Endothelial cell of umbilical vein (primary cell): ENCODE measurements around the gene ITSN2. TPM values are rescaled to one million over a fixed set of nuclear protein-coding genes. Genes with fewer than 3 reads are reported as not detected.

Experiments used
- BruUV-seq: library from RNA; stranded (reverse); fragments of 400-500 nt; replicated peaks from 2 replicates; lab custom pipeline; 2021; lab: Mats Ljungman, UMichigan
- CTCF ChIA-PET: fragments of 300-600, 350-600 bp; sonication (Branson Sonifier 250); formaldehyde crosslinking; loops from one replicate; lab custom pipeline; 2021; ENCODE audit warnings: antibody characterized with exemption, inconsistent platforms; lab: Charles Lee
- POLR2A ChIA-PET: fragments of 300-600, 350-600 bp; sonication (Branson Sonifier 250); formaldehyde crosslinking; loops from one replicate; lab custom pipeline; 2021; ENCODE audit warnings: antibody characterized with exemption, inconsistent platforms; lab: Charles Lee
- DNase-seq: peaks from one replicate; pipeline ENCODE4 v3.0.0-alpha.2; 2011; ENCODE audit warnings: low read depth, low spot score
- FAIRE-seq: peaks from 2 replicates; lab custom pipeline; 2011; peaks lifted over from hg19 to GRCh38; lab: Jason Lieb, UNC
- H2AFZ ChIP-seq: 2 replicates; pipeline ENCODE4 v1.6.0; 2012; ENCODE audit warnings: low read depth, low read length, control low read depth, inconsistent platforms
- H3K27ac ChIP-seq: 2 replicates; pipeline ENCODE4 v1.5.1; 2011; ENCODE audit warnings: low read depth, mild to moderate bottlenecking, control low read depth, low read length, moderate library complexity; ENCODE audit not compliant: insufficient read depth
- H3K27me3 ChIP-seq, 2 experiments: 2 replicates each; pipeline versions ENCODE4 v1.6.0 to v1.6.1; 2011; ENCODE audit warnings: low read length in 2 of 2, mixed read lengths in 1 of 2; ENCODE audit not compliant: control insufficient read depth in 2 of 2, insufficient read depth in 2 of 2
- H3K36me3 ChIP-seq, 2 experiments: 2 replicates in 1 of 2; 3 replicates in 1 of 2; pipeline ENCODE4 v1.5.1; 2011; ENCODE audit warnings: low read length in 2 of 2, mild to moderate bottlenecking in 1 of 2, moderate library complexity in 1 of 2; ENCODE audit not compliant: control insufficient read depth in 2 of 2, insufficient read depth in 2 of 2; ENCODE audit errors: extremely low read depth in 1 of 2
- H3K4me1 ChIP-seq: 3 replicates; pipeline ENCODE4 v1.5.1; 2011; ENCODE audit warnings: mild to moderate bottlenecking, low read length; ENCODE audit not compliant: control insufficient read depth, insufficient read depth; ENCODE audit errors: extremely low read depth
- H3K4me2 ChIP-seq: 2 replicates; pipeline ENCODE4 v1.6.1; 2011; ENCODE audit warnings: low read length, control low read depth, mixed read lengths; ENCODE audit not compliant: insufficient read depth
- H3K4me3 ChIP-seq, 3 experiments: fragments of 200-600 bp in 1 of 3; sonication (generic), shearing (Covaris generic) in 1 of 3; replicated peaks in 1 of 3; 2 replicates each; pipeline ENCODE4 v1.5.1; 2011 to 2016; ENCODE audit warnings: control low read depth in 3 of 3, low read length in 3 of 3, mild to moderate bottlenecking in 2 of 3, inconsistent platforms in 1 of 3, low read depth in 1 of 3, moderate library complexity in 1 of 3; ENCODE audit not compliant: insufficient read depth in 1 of 3
- H3K79me2 ChIP-seq: 2 replicates; pipeline ENCODE4 v1.6.0; 2012; ENCODE audit warnings: low read length, inconsistent platforms; ENCODE audit not compliant: control insufficient read depth, insufficient read depth
- H3K9ac ChIP-seq: replicated peaks from 2 replicates; pipeline ENCODE3; 2011; ENCODE audit warnings: low read length, control low read depth; ENCODE audit not compliant: insufficient read depth; ENCODE audit errors: extremely low read depth
- H3K9me1 ChIP-seq: replicated peaks from 3 replicates; pipeline ENCODE4 v1.6.0; 2011; ENCODE audit warnings: mild to moderate bottlenecking, low read length; ENCODE audit not compliant: control insufficient read depth, insufficient read depth; ENCODE audit errors: extremely low read depth
- H3K9me3 ChIP-seq: replicated peaks from 2 replicates; pipeline ENCODE4 v1.5.1; 2012; ENCODE audit warnings: low read length, inconsistent platforms; ENCODE audit not compliant: control insufficient read depth, insufficient read depth
- H4K20me1 ChIP-seq: replicated peaks from 2 replicates; pipeline ENCODE3; 2011; ENCODE audit warnings: mild to moderate bottlenecking, low read length; ENCODE audit not compliant: control insufficient read depth, insufficient read depth; ENCODE audit errors: extremely low read depth
- CTCF ChIP-seq, 2 donors: IDR thresholded peaks; 1 replicate in 1 of 2; 2 replicates in 1 of 2; pipeline ENCODE4 v1.5.1; 2011; ENCODE audit warnings: low read length in 2 of 2, mild to moderate bottlenecking in 2 of 2, moderate library complexity in 2 of 2, control low read depth in 1 of 2, inconsistent platforms in 1 of 2, low read depth in 1 of 2; ENCODE audit not compliant: insufficient read depth in 1 of 2; ENCODE audit errors: extremely low read depth in 1 of 2
- EZH2 ChIP-seq: IDR thresholded peaks from 2 replicates; pipeline ENCODE4 v1.6.1; 2012; ENCODE audit warnings: borderline replicate concordance, low read depth, mild to moderate bottlenecking, moderate library complexity, low read length, inconsistent platforms; ENCODE audit not compliant: severe bottlenecking
- FOS ChIP-seq: IDR thresholded peaks from 2 replicates; pipeline ENCODE4 v1.6.1; 2011; ENCODE audit warnings: mild to moderate bottlenecking, low read length, moderate library complexity, borderline replicate concordance; ENCODE audit not compliant: insufficient read depth
- GATA2 ChIP-seq: IDR thresholded peaks from 2 replicates; pipeline ENCODE4 v1.7.0; 2011; ENCODE audit warnings: low read depth, mild to moderate bottlenecking, moderate library complexity, mixed read lengths, low read length; ENCODE audit not compliant: insufficient read length, insufficient read depth
- JUN ChIP-seq: IDR thresholded peaks from 2 replicates; pipeline ENCODE4 v1.6.1; 2011; ENCODE audit warnings: borderline replicate concordance, low read depth; ENCODE audit not compliant: insufficient read length, insufficient read depth
- MAX ChIP-seq: IDR thresholded peaks from 2 replicates; pipeline ENCODE4 v1.6.1; 2011; ENCODE audit not compliant: insufficient read depth, insufficient read length
- MYC ChIP-seq: IDR thresholded peaks from one replicate; pipeline ENCODE4 v1.6.1; 2011; ENCODE audit warnings: mild to moderate bottlenecking, low read depth, low read length
- POLR2A ChIP-seq: IDR thresholded peaks from 2 replicates; pipeline ENCODE4 v1.6.1; 2012; ENCODE audit warnings: low read depth, mild to moderate bottlenecking, control low read depth, low read length
- POLR2AphosphoS5 ChIP-seq: IDR thresholded peaks from 2 replicates; pipeline ENCODE4 v1.6.1; 2012; ENCODE audit warnings: low read depth, mild to moderate bottlenecking, control low read depth, low read length, moderate library complexity; ENCODE audit not compliant: insufficient read depth
- dilution Hi-C: fragments of 300-500 bp; cut with MboI; formaldehyde crosslinking; loops from one replicate; pipeline ENCODE4 v1.15.0; 2019; ENCODE audit warnings: low sequenced_read_pairs; ENCODE audit not compliant: extremely low pct_ligation_motif_present
- intact Hi-C: fragments of 100-400 bp; cut with micrococcal nuclease; formaldehyde crosslinking; loops from one replicate; pipeline ENCODE4 v1.10.0; 2022
- polyA plus RNA-seq, 4 experiments: library from polyadenylated mRNA; depleted of rRNA in 3 of 4; stranded (reverse) in 3 of 4; unstranded in 1 of 4; fragments of >200 nt; gene quantifications; 2 replicates each; pipeline versions ENCODE4 v1.2.1 to v1.2.3, GENCODE V29; 2011 to 2012; ENCODE audit warnings: missing spikeins in 1 of 4
- total RNA-seq: library from RNA; stranded (reverse); gene quantifications from 2 replicates; pipeline ENCODE4 v1.2.3, GENCODE V29; 2021

ITSN2 gene
- total and polyA plus RNA-seq, 2 donors (not counting 3 experiments of a cell fraction or from before 2014, with no cell fraction given) = 30.5 to 56.8 TPM

GRCh38 chr2:24220554-24221291, 139.6 kb downstream of the ITSN2 start:
- Histone ChIP-seq H3K4me2 (no peak overlapping the region), H3K9ac (no peak overlapping the region), H3K4me1 (no peaks in the 10 kb centered on the region), H3K9me3 (no peaks in the 10 kb centered on the region), H3K9me1 (no peaks in the 10 kb centered on the region), H4K20me1 (no peaks in the 10 kb centered on the region), H3K27me3 (no peaks in the 10 kb centered on the region), H3K27ac (no peak overlapping the region), H3K36me3 (peaks cover 0 to 15% of the 10 kb centered on the region in 2 experiments), H3K79me2 (no peaks in the 10 kb centered on the region), H2AFZ (no peak overlapping the region), H3K4me3 (no peak overlapping the region)
- BruUV-seq = no TSS peak
- dilution Hi-C loops (no loop called here), intact Hi-C loops (no loop called here)
- FAIRE-seq (no peak), DNase-seq (no peak)
- TF ChIP-seq POLR2AphosphoS5 = no peak
- no peak for TF ChIP-seq POLR2A
- TF ChIP-seq FOS = no peak
- no peak for TF ChIP-seq GATA2
- TF ChIP-seq JUN = no peak
- TF ChIP-seq MYC = no peak
- no peak for TF ChIP-seq MAX
- no peak for TF ChIP-seq CTCF (IDR thresholded peaks at IDR 0.05; ENCODE audit: extremely low read depth in 1 of 2, insufficient read depth in 1 of 2, low read depth in 1 of 2, low read length in 2 of 2)
- TF ChIP-seq EZH2 = no peak
- ChIA-PET CTCF (interaction anchor here (0.6 kb wide), 1 partner anchor 173 kb away, joined by 3 read pairs; no protein-coding TSS in a partner anchor), POLR2A (no interaction called here)
